Metanephros (tissue), 1 donor: ENCODE measurements around the gene ADAM23. TPM values are rescaled to one million over a fixed set of nuclear protein-coding genes. Genes with fewer than 3 reads are reported as not detected.

ENCODE experiments used
- total RNA-seq: library from RNA; depleted of rRNA; stranded (reverse); fragments of >200 nt; gene quantifications from one replicate; pipeline ENCODE4 v1.2.3, GENCODE V29; 2014

ADAM23 gene, protein sequence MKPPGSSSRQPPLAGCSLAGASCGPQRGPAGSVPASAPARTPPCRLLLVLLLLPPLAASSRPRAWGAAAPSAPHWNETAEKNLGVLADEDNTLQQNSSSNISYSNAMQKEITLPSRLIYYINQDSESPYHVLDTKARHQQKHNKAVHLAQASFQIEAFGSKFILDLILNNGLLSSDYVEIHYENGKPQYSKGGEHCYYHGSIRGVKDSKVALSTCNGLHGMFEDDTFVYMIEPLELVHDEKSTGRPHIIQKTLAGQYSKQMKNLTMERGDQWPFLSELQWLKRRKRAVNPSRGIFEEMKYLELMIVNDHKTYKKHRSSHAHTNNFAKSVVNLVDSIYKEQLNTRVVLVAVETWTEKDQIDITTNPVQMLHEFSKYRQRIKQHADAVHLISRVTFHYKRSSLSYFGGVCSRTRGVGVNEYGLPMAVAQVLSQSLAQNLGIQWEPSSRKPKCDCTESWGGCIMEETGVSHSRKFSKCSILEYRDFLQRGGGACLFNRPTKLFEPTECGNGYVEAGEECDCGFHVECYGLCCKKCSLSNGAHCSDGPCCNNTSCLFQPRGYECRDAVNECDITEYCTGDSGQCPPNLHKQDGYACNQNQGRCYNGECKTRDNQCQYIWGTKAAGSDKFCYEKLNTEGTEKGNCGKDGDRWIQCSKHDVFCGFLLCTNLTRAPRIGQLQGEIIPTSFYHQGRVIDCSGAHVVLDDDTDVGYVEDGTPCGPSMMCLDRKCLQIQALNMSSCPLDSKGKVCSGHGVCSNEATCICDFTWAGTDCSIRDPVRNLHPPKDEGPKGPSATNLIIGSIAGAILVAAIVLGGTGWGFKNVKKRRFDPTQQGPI
- total RNA-seq: 3.9 TPM

DNA sequence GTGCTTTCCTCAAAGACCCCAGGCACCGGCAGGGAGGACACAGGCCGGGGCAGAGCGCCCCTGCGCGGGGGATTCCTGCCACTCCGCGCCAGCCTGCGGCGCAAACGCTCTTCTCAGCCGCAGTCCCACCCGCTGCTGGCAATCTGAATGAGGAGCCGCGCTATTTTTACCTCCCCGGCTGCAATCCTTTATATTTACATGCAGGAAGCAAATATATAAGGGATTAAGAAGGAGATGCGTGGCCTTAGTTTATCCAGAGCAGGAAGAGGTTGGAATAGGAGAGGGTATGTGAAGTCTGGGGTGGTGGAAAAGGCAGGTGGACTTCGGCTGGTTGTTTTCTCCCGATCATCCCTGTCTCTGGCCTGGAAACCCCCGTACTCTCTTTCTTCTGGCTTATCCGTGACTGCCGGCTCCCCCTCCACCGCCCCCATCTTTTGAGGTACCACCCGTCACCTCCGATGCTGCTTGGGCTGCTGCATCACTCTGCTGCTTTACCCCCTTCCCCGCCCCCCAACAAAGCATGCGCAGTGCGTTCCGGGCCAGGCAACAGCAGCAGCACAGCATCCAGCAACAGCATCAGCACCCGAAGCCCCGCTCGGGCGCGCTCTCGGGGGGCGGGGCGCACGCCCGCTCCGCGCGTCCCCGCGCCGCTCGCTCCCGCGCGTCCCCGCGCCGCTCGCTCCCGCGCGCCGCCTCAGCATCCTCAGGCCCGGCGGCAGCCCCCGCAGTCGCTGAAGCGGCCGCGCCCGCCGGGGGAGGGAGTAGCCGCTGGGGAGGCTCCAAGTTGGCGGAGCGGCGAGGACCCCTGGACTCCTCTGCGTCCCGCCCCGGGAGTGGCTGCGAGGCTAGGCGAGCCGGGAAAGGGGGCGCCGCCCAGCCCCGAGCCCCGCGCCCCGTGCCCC lies at the start of gene ADAM23:
Gene ADAM23, plus strand, starts transcription at position 700 of the 902 bp plus-strand sequence. CDS start 335 bp downstream, outside the sequence.

DNA sequence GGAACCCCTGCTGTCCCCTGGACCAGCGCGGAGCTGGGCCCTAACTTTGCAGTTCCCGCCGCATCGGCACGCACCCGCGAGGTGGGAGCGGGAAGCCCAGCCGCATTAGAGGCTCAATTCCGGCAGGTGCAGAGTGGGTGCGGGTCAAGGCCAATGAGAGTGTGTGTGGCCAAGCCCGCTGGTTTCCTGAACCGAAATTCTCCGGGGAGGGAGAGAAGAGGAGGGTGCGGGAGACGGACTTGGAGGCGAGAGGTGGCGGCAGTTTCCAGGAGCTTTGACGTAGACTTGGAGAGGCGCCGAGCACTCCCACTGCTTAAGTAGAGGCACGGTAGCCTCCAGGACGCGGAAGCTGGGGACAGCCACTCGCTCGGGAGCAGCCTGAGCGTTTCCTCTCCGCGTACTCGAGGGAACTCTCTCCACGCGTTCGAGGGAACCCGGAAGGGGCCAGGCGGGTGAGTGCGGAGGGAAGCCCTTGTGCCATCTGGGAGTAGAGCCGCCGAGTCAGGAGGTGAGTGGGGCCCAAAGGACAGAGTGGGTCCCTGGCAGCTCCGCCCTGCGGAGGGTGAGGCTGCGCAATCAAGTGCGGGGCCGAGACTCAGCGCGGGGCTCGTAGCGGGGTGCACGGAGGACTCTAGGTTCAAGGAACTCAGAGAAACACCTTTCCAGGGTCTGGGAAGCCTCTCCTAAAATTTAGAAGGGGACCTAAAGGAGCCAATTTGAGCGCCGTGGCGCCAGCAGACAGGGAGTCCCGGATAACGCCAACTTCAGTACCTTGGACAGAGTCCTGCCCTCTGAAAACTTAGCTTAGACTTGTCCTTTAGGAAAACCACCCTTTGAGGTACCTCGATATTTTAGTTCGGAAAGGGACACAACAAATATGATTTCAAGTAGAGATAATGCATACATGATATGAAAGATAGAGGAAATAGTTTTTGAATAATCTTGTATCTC lies 199.0 kb downstream of the ADAM23 start, which contains the start of gene FAM237A:
Gene FAM237A, plus strand, starts transcription at position 413 of the 951 bp plus-strand sequence. CDS start 1,750 bp downstream, outside the sequence.

Other genes with a start within 250 kb of the ADAM23 start
- gene ZDBF2, start 168.9 kb upstream of the ADAM23 start, total RNA-seq: 16.9 TPM
- gene FAM237A, start 199.0 kb downstream of the ADAM23 start, total RNA-seq: not detected